Endothelial cell of umbilical vein (primary cell): ENCODE measurements around the gene FHIT. TPM values are rescaled to one million over a fixed set of nuclear protein-coding genes. Genes with fewer than 3 reads are reported as not detected.

Experiments used
- BruUV-seq: library from RNA; stranded (reverse); fragments of 400-500 nt; replicated peaks from 2 replicates; lab custom pipeline; 2021; lab: Mats Ljungman, UMichigan
- CTCF ChIA-PET: fragments of 300-600, 350-600 bp; sonication (Branson Sonifier 250); formaldehyde crosslinking; loops from one replicate; lab custom pipeline; 2021; ENCODE audit warnings: antibody characterized with exemption, inconsistent platforms; lab: Charles Lee
- POLR2A ChIA-PET: fragments of 300-600, 350-600 bp; sonication (Branson Sonifier 250); formaldehyde crosslinking; loops from one replicate; lab custom pipeline; 2021; ENCODE audit warnings: antibody characterized with exemption, inconsistent platforms; lab: Charles Lee
- DNase-seq: peaks from one replicate; pipeline ENCODE4 v3.0.0-alpha.2; 2011; ENCODE audit warnings: low read depth, low spot score
- FAIRE-seq: peaks from 2 replicates; lab custom pipeline; 2011; peaks lifted over from hg19 to GRCh38; lab: Jason Lieb, UNC
- H2AFZ ChIP-seq: 2 replicates; pipeline ENCODE4 v1.6.0; 2012; ENCODE audit warnings: low read depth, low read length, control low read depth, inconsistent platforms
- H3K27ac ChIP-seq: 2 replicates; pipeline ENCODE4 v1.5.1; 2011; ENCODE audit warnings: low read depth, mild to moderate bottlenecking, control low read depth, low read length, moderate library complexity; ENCODE audit not compliant: insufficient read depth
- H3K27me3 ChIP-seq, 2 experiments: 2 replicates each; pipeline versions ENCODE4 v1.6.0 to v1.6.1; 2011; ENCODE audit warnings: low read length in 2 of 2, mixed read lengths in 1 of 2; ENCODE audit not compliant: control insufficient read depth in 2 of 2, insufficient read depth in 2 of 2
- H3K36me3 ChIP-seq, 2 experiments: 2 replicates in 1 of 2; 3 replicates in 1 of 2; pipeline ENCODE4 v1.5.1; 2011; ENCODE audit warnings: low read length in 2 of 2, mild to moderate bottlenecking in 1 of 2, moderate library complexity in 1 of 2; ENCODE audit not compliant: control insufficient read depth in 2 of 2, insufficient read depth in 2 of 2; ENCODE audit errors: extremely low read depth in 1 of 2
- H3K4me1 ChIP-seq: 3 replicates; pipeline ENCODE4 v1.5.1; 2011; ENCODE audit warnings: mild to moderate bottlenecking, low read length; ENCODE audit not compliant: control insufficient read depth, insufficient read depth; ENCODE audit errors: extremely low read depth
- H3K4me2 ChIP-seq: 2 replicates; pipeline ENCODE4 v1.6.1; 2011; ENCODE audit warnings: low read length, control low read depth, mixed read lengths; ENCODE audit not compliant: insufficient read depth
- H3K4me3 ChIP-seq, 3 experiments: fragments of 200-600 bp in 1 of 3; sonication (generic), shearing (Covaris generic) in 1 of 3; replicated peaks in 1 of 3; 2 replicates each; pipeline ENCODE4 v1.5.1; 2011 to 2016; ENCODE audit warnings: control low read depth in 3 of 3, low read length in 3 of 3, mild to moderate bottlenecking in 2 of 3, inconsistent platforms in 1 of 3, low read depth in 1 of 3, moderate library complexity in 1 of 3; ENCODE audit not compliant: insufficient read depth in 1 of 3
- H3K79me2 ChIP-seq: 2 replicates; pipeline ENCODE4 v1.6.0; 2012; ENCODE audit warnings: low read length, inconsistent platforms; ENCODE audit not compliant: control insufficient read depth, insufficient read depth
- H3K9ac ChIP-seq: replicated peaks from 2 replicates; pipeline ENCODE3; 2011; ENCODE audit warnings: low read length, control low read depth; ENCODE audit not compliant: insufficient read depth; ENCODE audit errors: extremely low read depth
- H3K9me1 ChIP-seq: replicated peaks from 3 replicates; pipeline ENCODE4 v1.6.0; 2011; ENCODE audit warnings: mild to moderate bottlenecking, low read length; ENCODE audit not compliant: control insufficient read depth, insufficient read depth; ENCODE audit errors: extremely low read depth
- H3K9me3 ChIP-seq: replicated peaks from 2 replicates; pipeline ENCODE4 v1.5.1; 2012; ENCODE audit warnings: low read length, inconsistent platforms; ENCODE audit not compliant: control insufficient read depth, insufficient read depth
- H4K20me1 ChIP-seq: replicated peaks from 2 replicates; pipeline ENCODE3; 2011; ENCODE audit warnings: mild to moderate bottlenecking, low read length; ENCODE audit not compliant: control insufficient read depth, insufficient read depth; ENCODE audit errors: extremely low read depth
- CTCF ChIP-seq, 2 donors: IDR thresholded peaks; 1 replicate in 1 of 2; 2 replicates in 1 of 2; pipeline ENCODE4 v1.5.1; 2011; ENCODE audit warnings: low read length in 2 of 2, mild to moderate bottlenecking in 2 of 2, moderate library complexity in 2 of 2, control low read depth in 1 of 2, inconsistent platforms in 1 of 2, low read depth in 1 of 2; ENCODE audit not compliant: insufficient read depth in 1 of 2; ENCODE audit errors: extremely low read depth in 1 of 2
- EZH2 ChIP-seq: IDR thresholded peaks from 2 replicates; pipeline ENCODE4 v1.6.1; 2012; ENCODE audit warnings: borderline replicate concordance, low read depth, mild to moderate bottlenecking, moderate library complexity, low read length, inconsistent platforms; ENCODE audit not compliant: severe bottlenecking
- FOS ChIP-seq: IDR thresholded peaks from 2 replicates; pipeline ENCODE4 v1.6.1; 2011; ENCODE audit warnings: mild to moderate bottlenecking, low read length, moderate library complexity, borderline replicate concordance; ENCODE audit not compliant: insufficient read depth
- GATA2 ChIP-seq: IDR thresholded peaks from 2 replicates; pipeline ENCODE4 v1.7.0; 2011; ENCODE audit warnings: low read depth, mild to moderate bottlenecking, moderate library complexity, mixed read lengths, low read length; ENCODE audit not compliant: insufficient read length, insufficient read depth
- JUN ChIP-seq: IDR thresholded peaks from 2 replicates; pipeline ENCODE4 v1.6.1; 2011; ENCODE audit warnings: borderline replicate concordance, low read depth; ENCODE audit not compliant: insufficient read length, insufficient read depth
- MAX ChIP-seq: IDR thresholded peaks from 2 replicates; pipeline ENCODE4 v1.6.1; 2011; ENCODE audit not compliant: insufficient read depth, insufficient read length
- MYC ChIP-seq: IDR thresholded peaks from one replicate; pipeline ENCODE4 v1.6.1; 2011; ENCODE audit warnings: mild to moderate bottlenecking, low read depth, low read length
- POLR2A ChIP-seq: IDR thresholded peaks from 2 replicates; pipeline ENCODE4 v1.6.1; 2012; ENCODE audit warnings: low read depth, mild to moderate bottlenecking, control low read depth, low read length
- POLR2AphosphoS5 ChIP-seq: IDR thresholded peaks from 2 replicates; pipeline ENCODE4 v1.6.1; 2012; ENCODE audit warnings: low read depth, mild to moderate bottlenecking, control low read depth, low read length, moderate library complexity; ENCODE audit not compliant: insufficient read depth
- dilution Hi-C: fragments of 300-500 bp; cut with MboI; formaldehyde crosslinking; loops from one replicate; pipeline ENCODE4 v1.15.0; 2019; ENCODE audit warnings: low sequenced_read_pairs; ENCODE audit not compliant: extremely low pct_ligation_motif_present
- intact Hi-C: fragments of 100-400 bp; cut with micrococcal nuclease; formaldehyde crosslinking; loops from one replicate; pipeline ENCODE4 v1.10.0; 2022
- polyA plus RNA-seq, 4 experiments: library from polyadenylated mRNA; depleted of rRNA in 3 of 4; stranded (reverse) in 3 of 4; unstranded in 1 of 4; fragments of >200 nt; gene quantifications; 2 replicates each; pipeline versions ENCODE4 v1.2.1 to v1.2.3, GENCODE V29; 2011 to 2012; ENCODE audit warnings: missing spikeins in 1 of 4
- total RNA-seq: library from RNA; stranded (reverse); gene quantifications from 2 replicates; pipeline ENCODE4 v1.2.3, GENCODE V29; 2021

FHIT gene
- total and polyA plus RNA-seq, 2 donors (not counting 3 experiments of a cell fraction or from before 2014, with no cell fraction given): 0.47 to 2.2 TPM

DNA sequence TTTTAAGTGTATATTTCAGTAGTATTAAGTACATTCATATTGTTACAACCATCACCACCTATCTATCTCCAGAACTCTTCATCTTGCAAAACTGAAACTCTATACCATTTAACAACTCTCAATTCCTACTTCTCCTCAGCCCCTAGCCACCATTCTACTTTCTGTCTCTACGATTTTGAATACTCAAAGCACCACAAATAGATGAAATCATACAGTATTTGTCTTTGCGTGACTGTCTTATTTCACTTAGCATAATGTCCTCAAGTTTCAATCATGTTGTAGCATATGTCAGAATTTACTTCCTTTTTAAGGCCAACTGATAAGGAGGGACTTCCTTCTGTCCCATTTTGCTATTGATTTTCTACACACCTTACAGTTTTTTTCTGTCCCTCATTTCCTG, 593.3 kb downstream of the FHIT start:
- dilution Hi-C loops: no loop called here
- H3K9me3 ChIP-seq: no peaks in the 10 kb centered on the region
- BruUV-seq: no TSS peak
- POLR2A ChIA-PET: no interaction called here
- H3K4me3 ChIP-seq: no peak overlapping the region
- no peaks in the 10 kb centered on the region for H3K4me1 ChIP-seq
- no peak overlapping the region for H3K4me2 ChIP-seq
- DNase-seq: no peak
- no peaks in the 10 kb centered on the region for H4K20me1 ChIP-seq
- H3K79me2 ChIP-seq: no peaks in the 10 kb centered on the region
- H3K27me3 ChIP-seq: no peaks in the 10 kb centered on the region
- FAIRE-seq: no peak
- H3K9me1 ChIP-seq: no peaks in the 10 kb centered on the region
- CTCF ChIA-PET: no interaction called here
- H2AFZ ChIP-seq: no peak overlapping the region
- no peaks in the 10 kb centered on the region for H3K36me3 ChIP-seq
- intact Hi-C loops: no loop called here
- H3K27ac ChIP-seq: no peak overlapping the region
- no peak overlapping the region for H3K9ac ChIP-seq
- TF ChIP-seq MYC: no peak
- TF ChIP-seq CTCF (IDR thresholded peaks at IDR 0.05; ENCODE audit: extremely low read depth in 1 of 2, insufficient read depth in 1 of 2, low read depth in 1 of 2, low read length in 2 of 2): no peak
- no peak for TF ChIP-seq JUN
- TF ChIP-seq POLR2AphosphoS5: no peak
- TF ChIP-seq FOS: no peak
- TF ChIP-seq GATA2: no peak
- TF ChIP-seq POLR2A: no peak
- no peak for TF ChIP-seq MAX
- no peak for TF ChIP-seq EZH2
